ENCODE measurements around the gene TUSC7.

Gene TUSC7

GRCh38 chr3:116709479-116709878 is at the start of gene TUSC7:
TSS of gene TUSC7 (plus strand) at chr3:116709779.
- DNase-seq: no peak

DNA sequence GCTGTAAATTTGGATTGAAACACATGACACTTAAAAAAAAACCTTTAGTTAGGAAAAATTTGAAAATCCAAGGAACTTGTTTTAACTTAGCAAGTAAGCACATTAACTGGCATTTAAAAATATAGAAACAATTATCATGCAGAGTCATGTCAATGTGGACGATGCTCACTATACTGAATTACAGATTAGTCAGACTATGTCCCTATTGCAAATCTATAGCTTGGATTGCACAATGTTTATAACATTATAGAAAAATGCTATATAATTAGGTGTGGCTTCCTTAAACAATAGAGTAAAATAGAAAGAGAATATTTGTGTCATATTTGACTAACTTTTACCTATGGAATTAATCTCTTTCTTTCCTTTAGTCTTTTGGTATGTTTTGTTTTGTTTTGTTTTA is 48.4 kb upstream of the TUSC7 start:
- no peak for DNase-seq

DNA sequence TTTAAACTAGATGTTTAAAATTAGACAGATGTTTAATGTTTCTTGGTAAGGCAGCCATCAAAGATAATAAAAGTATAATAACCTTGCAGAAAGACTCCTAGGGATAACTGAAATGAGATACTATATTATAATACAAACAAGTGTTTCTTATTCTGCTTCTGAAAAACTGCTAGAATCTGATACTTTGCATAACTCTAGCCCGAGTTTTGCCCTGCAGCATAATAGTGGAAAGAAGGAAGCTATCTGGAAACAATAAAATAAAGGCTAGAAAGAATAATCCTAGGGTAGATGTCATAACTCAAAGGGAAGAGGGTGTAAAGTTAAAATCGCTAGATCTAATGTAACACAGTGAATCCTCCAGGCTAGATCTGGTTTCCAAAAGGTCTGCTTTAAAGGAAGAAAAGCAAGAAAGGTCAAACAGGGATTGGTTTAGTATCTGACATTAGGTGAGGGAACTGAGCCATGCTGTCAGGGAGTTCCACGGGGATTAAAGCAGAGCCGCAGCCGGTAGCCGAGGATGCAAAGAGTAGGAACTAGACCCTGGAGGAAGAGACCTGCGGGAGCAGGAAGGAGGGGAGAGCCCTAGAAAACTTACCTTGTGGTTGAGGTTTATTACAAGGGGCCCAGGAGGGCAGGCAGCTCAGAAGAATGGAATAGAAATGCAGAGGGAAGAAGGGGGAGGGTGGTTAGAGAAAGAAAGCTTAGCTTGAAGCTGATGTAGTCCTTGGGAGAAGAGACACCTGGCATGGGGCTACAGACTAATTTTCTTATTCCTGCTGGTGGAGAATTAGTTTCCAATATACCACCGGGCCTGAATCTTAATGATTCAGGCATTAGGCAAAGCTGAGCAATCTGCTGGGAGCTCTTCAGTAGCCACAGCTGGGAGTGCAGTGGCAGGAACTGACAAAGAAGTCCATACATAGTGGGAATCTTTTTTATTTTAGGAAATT is 46.1 kb upstream of the TUSC7 start:
- no peak for DNase-seq

- no peak for DNase-seq
These were observed 42.3 kb upstream of the TUSC7 start for GRCh38 chr3:116667324-116667723.

- DNase-seq: no peak
These were observed 41.8 kb upstream of the TUSC7 start for GRCh38 chr3:116667791-116668190.

GRCh38 chr3:116669576-116669975 is 40.0 kb upstream of the TUSC7 start:
- no peak for DNase-seq

GRCh38 chr3:116671151-116671550 is 38.4 kb upstream of the TUSC7 start:
- DNase-seq: no peak

GRCh38 chr3:116678853-116679252 is 30.7 kb upstream of the TUSC7 start:
- DNase-seq: no peak

DNA sequence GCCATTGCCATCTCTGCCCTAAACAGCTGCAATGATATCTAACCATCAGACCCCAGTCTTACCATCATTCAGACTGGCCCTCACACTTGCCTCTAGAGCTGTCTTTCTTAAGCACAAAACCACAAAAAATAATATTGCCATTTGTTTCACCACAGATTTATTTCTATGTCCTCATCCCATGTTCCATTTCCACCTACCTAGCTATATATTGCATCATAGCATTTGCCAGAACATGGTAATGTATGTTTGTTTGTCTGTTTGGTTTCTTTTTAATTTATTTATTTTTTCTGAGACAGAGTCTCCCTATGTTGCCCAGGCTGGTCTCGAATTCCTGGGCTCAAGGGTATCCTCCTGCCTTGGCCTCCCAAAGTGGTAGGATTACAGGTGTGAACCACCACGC is 18.5 kb upstream of the TUSC7 start:
- DNase-seq: no peak

DNA sequence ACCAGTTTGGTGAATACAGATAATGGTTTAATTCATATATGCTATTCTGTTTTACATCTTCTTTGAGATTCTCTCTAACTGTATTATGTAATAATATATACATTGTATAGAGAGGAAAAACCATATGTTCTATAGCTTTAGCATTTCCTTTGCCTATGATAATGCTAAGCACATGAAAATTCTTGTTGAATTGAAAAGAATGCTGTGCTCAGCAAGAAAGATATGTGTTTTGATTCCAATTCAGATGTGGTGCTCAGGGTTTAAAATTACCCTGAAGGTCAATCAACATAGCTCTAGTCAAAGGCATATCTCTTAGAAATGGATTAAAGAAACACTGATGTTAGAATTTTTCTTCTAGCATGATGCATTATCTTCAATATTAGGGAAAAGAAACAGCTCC is 8.5 kb upstream of the TUSC7 start:
- DNase-seq: no peak

DNA sequence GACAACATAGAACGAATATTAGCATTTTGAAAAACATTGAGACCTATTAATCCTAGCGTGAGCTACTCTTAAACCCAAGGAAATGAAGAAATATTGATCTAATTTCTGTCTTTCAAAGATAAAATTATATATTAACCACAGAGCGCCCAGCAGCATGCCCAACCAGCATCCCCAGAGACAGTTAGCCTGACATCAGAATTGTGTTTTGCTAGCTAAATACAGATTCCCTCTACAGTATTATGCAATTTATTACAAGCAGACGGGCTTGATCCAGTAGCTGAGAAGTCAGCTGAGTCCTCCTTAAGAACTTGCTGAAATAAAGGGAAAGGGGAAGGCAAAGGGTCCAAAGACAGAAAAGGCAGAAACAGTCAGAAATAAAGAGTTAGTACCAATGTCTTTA is 7.2 kb upstream of the TUSC7 start:
- DNase-seq: no peak

GRCh38 chr3:116707531-116707930 is 2.0 kb upstream of the TUSC7 start:
- no peak for DNase-seq

DNA sequence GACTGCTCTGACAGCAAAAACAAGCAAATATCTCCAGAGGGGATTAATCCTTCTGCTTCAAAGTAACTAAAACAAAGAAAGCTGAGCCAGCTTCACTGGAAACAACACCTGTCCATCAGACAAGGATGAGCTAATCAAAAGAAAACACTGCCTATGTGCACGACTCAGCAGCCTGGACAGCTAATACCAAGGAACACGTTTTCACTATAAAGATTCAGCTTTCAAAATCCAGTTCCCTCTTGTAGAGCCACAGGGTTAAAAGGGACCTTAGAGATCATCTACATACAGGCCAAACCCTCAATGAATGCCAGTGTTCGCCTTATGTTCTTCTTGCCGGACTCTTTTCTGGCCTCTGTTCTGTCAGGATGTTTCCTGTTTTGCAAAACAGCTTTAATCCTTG is 6.9 kb downstream of the TUSC7 start:
- no peak for DNase-seq

DNA sequence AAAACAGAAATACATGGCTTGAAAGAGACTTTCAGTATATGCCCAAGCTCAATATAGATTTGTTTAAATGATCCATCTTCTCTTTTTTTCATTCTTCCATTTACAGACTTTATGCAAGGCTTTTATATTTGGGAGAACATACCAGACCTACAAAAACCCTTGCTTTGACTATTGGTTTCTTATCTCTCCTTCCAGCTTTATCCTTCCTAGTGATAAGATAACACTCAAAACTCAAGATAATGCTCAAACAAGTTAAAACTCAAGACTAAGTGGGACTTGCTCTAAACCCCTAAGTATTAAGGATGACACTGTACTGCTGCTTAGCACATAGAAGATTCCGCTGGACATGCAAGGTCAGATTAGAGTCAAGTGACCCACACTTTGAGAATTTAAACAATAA is 8.0 kb downstream of the TUSC7 start:
- no peak for DNase-seq

DNA sequence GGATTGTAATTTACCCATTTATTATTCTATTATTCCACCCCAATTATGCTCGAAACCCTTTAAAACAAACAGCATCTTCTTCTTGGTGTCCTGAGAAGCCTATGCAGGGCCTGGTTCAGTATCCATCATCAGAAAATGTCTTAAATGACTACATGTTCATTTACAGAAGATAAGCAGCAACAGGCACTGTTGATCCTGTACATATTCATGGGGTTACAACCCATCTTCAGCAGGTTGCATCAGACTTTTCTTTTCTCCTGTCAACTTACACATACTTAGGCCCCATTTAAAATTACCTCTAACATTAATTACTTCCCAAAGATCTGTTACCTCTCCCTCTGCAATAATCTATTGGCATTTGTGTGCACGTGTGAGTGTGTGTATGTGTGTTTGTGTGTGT is 18.9 kb downstream of the TUSC7 start:
- DNase-seq: no peak

GRCh38 chr3:116734243-116734642 is 24.7 kb downstream of the TUSC7 start:
- DNase-seq: no peak

DNA sequence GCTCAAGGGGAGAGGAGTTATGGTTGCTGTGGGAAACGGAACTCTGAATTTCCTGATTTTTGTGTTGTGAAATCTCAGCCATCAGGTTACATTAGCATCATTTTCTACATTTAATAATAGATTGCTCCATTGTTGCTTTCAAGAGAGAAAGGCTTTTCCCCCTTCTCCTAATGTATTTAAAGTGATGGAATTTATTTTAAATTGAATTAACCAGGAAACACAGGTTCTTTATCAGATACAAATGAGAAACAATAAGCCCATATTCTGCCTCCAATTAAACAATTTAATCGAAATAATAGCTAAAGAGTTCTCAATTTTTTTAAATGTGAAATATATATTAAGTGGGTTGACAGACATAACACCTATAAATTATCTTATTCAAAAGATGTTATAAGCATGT is 30.1 kb downstream of the TUSC7 start:
- DNase-seq: no peak

- no peak for DNase-seq
These were observed 30.7 kb downstream of the TUSC7 start for GRCh38 chr3:116740293-116740692.

DNA sequence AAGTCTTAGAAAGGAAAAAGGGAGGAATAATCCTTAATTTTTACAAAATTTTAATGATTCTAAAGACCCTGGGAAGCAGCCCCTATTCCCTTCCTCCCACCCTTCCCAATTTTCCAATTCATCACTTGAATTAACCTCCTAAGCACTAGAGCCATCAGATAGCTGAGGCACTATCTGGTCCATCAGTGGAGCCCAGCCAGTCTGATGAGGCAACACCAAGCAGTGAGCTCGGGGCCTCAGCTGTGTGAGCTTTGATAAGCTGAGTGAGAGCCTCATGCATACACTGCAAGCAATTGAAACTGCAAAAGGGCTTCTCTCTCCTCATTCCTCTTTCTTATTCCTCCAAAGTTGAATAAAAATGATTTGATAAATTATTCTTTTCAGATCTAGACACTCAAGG is 31.9 kb downstream of the TUSC7 start:
- DNase-seq: no peak

- DNase-seq: no peak
These were observed 33.5 kb downstream of the TUSC7 start for GRCh38 chr3:116743062-116743461.

GRCh38 chr3:116749388-116749787 is 39.8 kb downstream of the TUSC7 start:
- no peak for DNase-seq

GRCh38 chr3:116757315-116757714 is 47.7 kb downstream of the TUSC7 start:
- DNase-seq: no peak

- DNase-seq: no peak
These were observed 49.7 kb downstream of the TUSC7 start for GRCh38 chr3:116759316-116759715.
